Pons (tissue), 1 donor: ENCODE results near the gene SUPT6H.
A peak's percentile ranks its signal among the peaks of the same experiment; 100 is the strongest.

Experiments used
- DNase-seq: peaks from one replicate; pipeline ENCODE4 v3.0.0-alpha.2; 2016; ENCODE audit warnings: low spot score

Gene SUPT6H

GRCh38 chr17:28737770-28738679 lies 76.0 kb downstream of the SUPT6H start:
- no peak for DNase-seq

- no peak for DNase-seq
Measured at GRCh38 chr17:28738680-28739384, 76.8 kb downstream of the SUPT6H start.

- no peak for DNase-seq
Measured at GRCh38 chr17:28740406-28741357, 78.7 kb downstream of the SUPT6H start.

- DNase-seq, result no peak
Measured at GRCh38 chr17:28741358-28742349, 79.6 kb downstream of the SUPT6H start.

GRCh38 chr17:28743243-28744103 lies 81.5 kb downstream of the SUPT6H start, which contains the start of gene TRAF4:
Gene TRAF4 (plus strand): TSS chr17:28744011. CDS start chr17:28744113, 102 bp downstream.
- peak; percentile 76 for DNase-seq

- DNase-seq, result no peak
Measured at GRCh38 chr17:28744104-28744971, 82.3 kb downstream of the SUPT6H start.

- DNase-seq, result peak; percentile 95
Measured at GRCh38 chr17:28744972-28745785, 83.2 kb downstream of the SUPT6H start.

GRCh38 chr17:28745786-28746411 lies 83.9 kb downstream of the SUPT6H start:
- no peak for DNase-seq

GRCh38 chr17:28746611-28747050 lies 84.6 kb downstream of the SUPT6H start:
- peak; percentile 70 for DNase-seq

- peak; percentile 80 for DNase-seq
Measured at GRCh38 chr17:28747051-28747691, 85.2 kb downstream of the SUPT6H start.

- DNase-seq, result no peak
Measured at GRCh38 chr17:28747801-28748750, 86.1 kb downstream of the SUPT6H start.

- no peak for DNase-seq
Measured at GRCh38 chr17:28748852-28749515, 87.0 kb downstream of the SUPT6H start.

- DNase-seq, result no peak
Measured at GRCh38 chr17:28749516-28750177, 87.6 kb downstream of the SUPT6H start.
